Fibroblast of villous mesenchyme (primary cell): ENCODE data around the gene PPP5C. TPM values are rescaled to one million over a fixed set of nuclear protein-coding genes. Genes with fewer than 3 reads are reported as not detected.
A peak's percentile ranks its signal among the peaks of the same experiment; 100 is the strongest.
"Not testable (repeated sequence)": the region's sequence is repeated elsewhere in the genome, so short reads cannot be mapped to it uniquely, and the experiment has no call there.

Experiments
- DNase-seq: peaks from one replicate; pipeline ENCODE4 v3.0.0-alpha.2; 2010; ENCODE audit warnings: low read depth
- H3K4me3 ChIP-seq: 2 replicates; pipeline ENCODE4 v1.5.1; 2011; ENCODE audit warnings: low read depth, mild to moderate bottlenecking, low read length
- total RNA-seq: library from RNA; depleted of rRNA; stranded (reverse); fragments of >200 nt; gene quantifications from 2 replicates; pipeline ENCODE4 v1.2.3, GENCODE V29; 2012
- TF ChIP-seq, protein P1 (sequence below): IDR thresholded peaks from 2 replicates; pipeline ENCODE4 v1.5.1; 2012; ENCODE audit warnings: low read depth, mild to moderate bottlenecking, low read length; ENCODE audit not compliant: insufficient read depth

Gene PPP5C
- total RNA-seq, 1 donor: 44.9 TPM

DNA sequence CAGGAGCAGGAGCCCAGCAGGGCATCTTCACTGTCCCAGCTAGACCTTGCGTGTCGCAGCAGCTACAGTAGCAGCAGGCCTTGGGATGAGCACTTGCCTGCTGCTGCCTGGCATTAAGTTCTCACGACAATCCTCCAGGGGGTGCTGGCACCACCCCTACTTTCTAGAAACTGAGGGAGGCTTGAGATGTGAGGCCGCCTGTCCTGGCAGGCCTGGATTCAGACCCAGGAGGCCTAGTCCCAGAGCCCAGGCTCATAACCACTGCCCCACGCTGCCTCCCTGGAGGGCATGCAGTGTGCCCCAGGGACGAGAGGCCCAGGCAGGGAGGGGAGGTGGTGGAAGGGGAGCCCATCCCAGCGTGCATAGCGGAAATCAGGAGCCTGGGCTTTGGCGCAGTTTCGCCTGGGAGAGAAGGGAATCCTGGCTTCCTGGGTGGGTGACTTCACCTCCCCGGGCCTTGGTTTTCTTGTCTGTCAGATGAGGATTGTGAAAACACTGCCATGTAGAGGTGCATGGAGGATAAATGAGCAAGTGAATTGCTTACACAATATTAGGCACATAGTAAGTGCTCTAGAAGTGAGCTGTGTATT, 26.1 kb downstream of the PPP5C start:
- H3K4me3 ChIP-seq: no peak overlapping the region

GRCh38 chr19:46373491-46374359, 26.8 kb downstream of the PPP5C start:
- no peak for DNase-seq
- TF ChIP-seq, protein P1, sequence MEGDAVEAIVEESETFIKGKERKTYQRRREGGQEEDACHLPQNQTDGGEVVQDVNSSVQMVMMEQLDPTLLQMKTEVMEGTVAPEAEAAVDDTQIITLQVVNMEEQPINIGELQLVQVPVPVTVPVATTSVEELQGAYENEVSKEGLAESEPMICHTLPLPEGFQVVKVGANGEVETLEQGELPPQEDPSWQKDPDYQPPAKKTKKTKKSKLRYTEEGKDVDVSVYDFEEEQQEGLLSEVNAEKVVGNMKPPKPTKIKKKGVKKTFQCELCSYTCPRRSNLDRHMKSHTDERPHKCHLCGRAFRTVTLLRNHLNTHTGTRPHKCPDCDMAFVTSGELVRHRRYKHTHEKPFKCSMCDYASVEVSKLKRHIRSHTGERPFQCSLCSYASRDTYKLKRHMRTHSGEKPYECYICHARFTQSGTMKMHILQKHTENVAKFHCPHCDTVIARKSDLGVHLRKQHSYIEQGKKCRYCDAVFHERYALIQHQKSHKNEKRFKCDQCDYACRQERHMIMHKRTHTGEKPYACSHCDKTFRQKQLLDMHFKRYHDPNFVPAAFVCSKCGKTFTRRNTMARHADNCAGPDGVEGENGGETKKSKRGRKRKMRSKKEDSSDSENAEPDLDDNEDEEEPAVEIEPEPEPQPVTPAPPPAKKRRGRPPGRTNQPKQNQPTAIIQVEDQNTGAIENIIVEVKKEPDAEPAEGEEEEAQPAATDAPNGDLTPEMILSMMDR: no peak
- no peak overlapping the region for H3K4me3 ChIP-seq

More for the DNA sequence above, 26.1 kb downstream of the PPP5C start:
- TF ChIP-seq, protein P1: peak; percentile 17
- no peak for DNase-seq

DNA sequence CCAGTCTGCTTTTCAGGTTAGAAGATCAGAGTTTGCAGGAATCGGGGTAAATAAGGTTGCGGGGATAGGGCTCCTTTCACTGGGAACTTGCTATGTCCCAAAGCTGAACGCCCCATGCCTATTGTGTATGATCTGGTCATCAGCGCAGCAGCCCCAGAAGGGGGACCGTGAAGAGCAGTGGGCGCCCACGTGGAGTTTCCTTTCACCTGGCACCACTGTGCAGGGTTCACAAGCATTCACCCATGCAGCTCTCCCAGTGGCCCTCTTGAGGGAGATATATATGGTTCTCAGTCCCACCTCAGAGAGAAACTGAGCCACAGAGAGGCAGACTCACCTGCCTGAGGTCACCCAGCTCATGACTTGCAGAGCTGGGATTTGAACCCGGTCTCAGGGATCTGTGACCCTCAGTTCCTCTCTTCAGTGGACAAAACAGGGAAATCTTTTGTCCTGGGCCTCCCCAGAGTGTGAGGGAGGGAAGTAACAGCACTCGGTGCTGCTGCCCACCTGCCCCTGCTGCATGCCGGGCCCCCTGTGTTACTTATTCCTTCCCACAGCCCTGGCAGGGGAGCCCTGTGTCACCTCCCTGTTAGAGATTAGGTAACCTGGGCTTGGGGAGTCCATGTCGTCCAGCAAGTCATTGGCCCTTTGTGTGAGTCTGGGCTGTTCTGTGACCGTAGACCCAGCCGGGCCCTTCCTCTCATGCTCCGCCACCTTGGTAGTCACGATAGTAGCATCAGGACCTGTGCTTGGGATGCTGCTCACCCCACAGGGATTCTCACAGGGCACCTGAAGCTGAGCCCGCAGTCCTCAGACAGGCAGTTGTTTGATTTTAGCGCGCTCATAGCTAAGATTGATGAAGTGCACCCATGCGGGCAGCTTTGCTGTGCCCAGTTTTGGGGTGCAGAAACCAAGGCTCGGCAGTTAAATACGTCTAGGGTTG, 27.9 kb downstream of the PPP5C start:
- H3K4me3 ChIP-seq: no peak overlapping the region
- no peak for DNase-seq

DNA sequence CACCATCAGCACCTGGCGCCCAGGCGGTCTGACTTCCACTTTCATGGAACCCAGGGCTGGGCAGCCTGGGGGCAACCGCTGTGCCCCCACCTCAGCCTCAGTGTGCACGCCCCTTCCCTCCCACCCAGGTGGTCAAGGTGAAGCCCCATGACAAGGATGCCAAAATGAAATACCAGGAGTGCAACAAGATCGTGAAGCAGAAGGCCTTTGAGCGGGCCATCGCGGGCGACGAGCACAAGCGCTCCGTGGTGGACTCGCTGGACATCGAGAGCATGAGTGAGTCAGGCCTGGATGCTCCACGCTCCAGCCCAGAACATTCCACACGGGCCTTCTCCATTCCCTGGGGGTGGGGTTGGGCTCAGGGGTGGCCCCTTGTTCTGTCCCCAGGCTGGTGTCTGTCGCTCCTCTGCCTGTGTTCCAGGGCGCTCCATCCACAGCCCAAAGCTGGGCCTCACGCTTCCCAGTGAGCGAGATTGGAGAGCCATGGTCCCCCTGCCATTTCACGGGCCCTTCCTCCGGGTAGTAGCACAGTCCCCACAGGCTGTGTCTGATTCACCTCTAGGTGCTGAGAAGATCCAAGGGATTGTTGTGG, 28.7 kb downstream of the PPP5C start:
- DNase-seq, H3K4me3 ChIP-seq: not testable (repeated sequence)

More for the DNA sequence above, 27.9 kb downstream of the PPP5C start:
- TF ChIP-seq, protein P1: no peak

DNA sequence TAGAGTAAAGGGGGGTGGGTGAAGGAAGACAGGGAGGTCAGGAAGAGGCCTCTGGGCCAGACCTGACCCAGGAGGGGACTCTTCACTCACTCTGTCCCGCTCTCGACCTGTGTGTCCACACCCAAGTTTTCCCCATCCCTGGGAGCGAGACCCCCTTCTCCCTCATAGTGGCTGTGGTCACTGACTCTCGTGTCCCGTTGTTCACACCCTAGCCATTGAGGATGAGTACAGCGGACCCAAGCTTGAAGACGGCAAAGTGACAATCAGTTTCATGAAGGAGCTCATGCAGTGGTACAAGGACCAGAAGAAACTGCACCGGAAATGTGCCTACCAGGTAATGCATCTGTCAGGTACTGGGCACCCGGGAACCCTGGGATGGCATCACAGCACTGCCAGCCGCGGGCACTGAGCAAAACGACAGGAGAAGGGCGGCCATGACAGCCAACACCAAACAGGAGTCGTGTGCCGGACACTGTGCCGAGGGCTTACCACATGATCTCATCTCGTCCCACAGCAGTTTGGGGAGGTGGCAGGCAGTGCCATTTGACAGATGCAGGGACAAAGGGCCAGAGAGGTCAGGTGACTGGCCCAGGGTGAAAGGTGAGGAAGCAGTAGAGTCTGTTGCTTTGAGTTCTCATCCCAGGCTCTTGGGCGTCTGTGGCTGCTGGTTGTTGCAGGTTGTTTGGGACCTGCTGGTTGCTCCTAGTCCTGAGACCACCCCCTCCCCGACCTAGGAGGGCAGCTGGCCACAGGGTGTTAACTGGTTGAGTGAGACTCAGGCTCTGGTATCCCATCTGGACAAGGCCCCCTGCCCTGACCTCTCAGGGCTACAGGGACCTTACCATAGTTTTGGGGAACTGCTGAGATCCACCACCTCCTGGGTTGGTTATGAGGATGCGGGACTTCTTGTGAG, 29.6 kb downstream of the PPP5C start:
- TF ChIP-seq, protein P1: no peak
- H3K4me3 ChIP-seq: no peak overlapping the region
- DNase-seq: no peak

- TF ChIP-seq, protein P1: no peak
- DNase-seq: peak; percentile 85
- H3K4me3 ChIP-seq: no peak overlapping the region
Observed at GRCh38 chr19:46378268-46378667, 31.4 kb downstream of the PPP5C start.
